HEK293 (cell line): ENCODE measurements around the gene UCK1.

Experiments used
- CTCF ChIA-PET: fragments of 350-600 bp; formaldehyde crosslinking; extraction: SDS; loops from one replicate; lab custom pipeline; 2021; ENCODE audit warnings: antibody characterized with exemption; lab: Yijun Ruan, JAX
- POLR2A ChIA-PET: fragments of 300-600 bp; formaldehyde crosslinking; extraction: SDS; loops from one replicate; lab custom pipeline; 2020; ENCODE audit warnings: antibody characterized with exemption, inconsistent platforms; lab: Yijun Ruan, JAX
- H3K27ac ChIP-seq: fragments of 200-500 bp; sonication (Bioruptor generic); 2 replicates; pipeline ENCODE4 v1.5.1; 2014; ENCODE audit warnings: low read depth, low read length, control low read depth, inconsistent platforms; ENCODE audit errors: extremely low read depth
- H3K36me3 ChIP-seq, 2 experiments: fragments of 200-500 bp in 1 of 2; sonication (Bioruptor generic) in 1 of 2; 1 replicate in 1 of 2; 2 replicates in 1 of 2; pipeline ENCODE4 v1.5.1; 2014 to 2017; ENCODE audit warnings: inconsistent platforms in 2 of 2, low read length in 2 of 2; ENCODE audit not compliant: control insufficient read depth in 2 of 2, insufficient read depth in 1 of 2
- H3K4me1 ChIP-seq: fragments of 200-500 bp; sonication (Bioruptor generic); 2 replicates; pipeline ENCODE4 v1.5.1; 2014; ENCODE audit warnings: mild to moderate bottlenecking, low read length, inconsistent platforms; ENCODE audit not compliant: control insufficient read depth, insufficient read depth
- H3K4me3 ChIP-seq: 2 replicates; pipeline ENCODE4 v1.5.1; 2011; ENCODE audit warnings: low read depth, mild to moderate bottlenecking, control low read depth, low read length, moderate library complexity
- H3K9me3 ChIP-seq: fragments of 200-500 bp; sonication (Bioruptor generic); 2 replicates; pipeline ENCODE4 v1.5.1; 2014; ENCODE audit warnings: low read depth, low read length, inconsistent platforms; ENCODE audit not compliant: control insufficient read depth, insufficient read depth
- GLIS2 ChIP-seq: fragments of 450-650 bp; formaldehyde crosslinking; IDR thresholded peaks from 2 replicates; pipeline ENCODE4 v1.5.1; 2016; ENCODE audit warnings: missing biosample characterization, missing genetic modification characterization
- HOXC10 ChIP-seq: sonication (generic); formaldehyde crosslinking; IDR thresholded peaks from 2 replicates; pipeline ENCODE4 v1.8.1; 2023; ENCODE audit warnings: mild to moderate bottlenecking, missing genetic modification reagents
- KLF16 ChIP-seq: fragments of 450-650 bp; formaldehyde crosslinking; IDR thresholded peaks from 2 replicates; pipeline ENCODE4 v1.5.1; 2017; ENCODE audit warnings: missing biosample characterization, missing genetic modification characterization
- MYNN ChIP-seq: fragments of 450-650 bp; formaldehyde crosslinking; IDR thresholded peaks from 2 replicates; pipeline ENCODE4 v1.5.1; 2016; ENCODE audit warnings: missing biosample characterization, missing genetic modification characterization, borderline replicate concordance
- SCRT1 ChIP-seq: fragments of 450-650 bp; formaldehyde crosslinking; IDR thresholded peaks from 2 replicates; pipeline ENCODE4 v1.5.1; 2016; ENCODE audit warnings: missing biosample characterization, missing genetic modification characterization, borderline replicate concordance
- SCRT2 ChIP-seq: fragments of 450-650 bp; formaldehyde crosslinking; IDR thresholded peaks from 2 replicates; pipeline ENCODE4 v1.5.1; 2016; ENCODE audit warnings: missing biosample characterization, missing genetic modification characterization
- SETDB1 ChIP-seq: IDR thresholded peaks from one replicate; pipeline ENCODE4 v1.6.1; 2017; ENCODE audit warnings: mild to moderate bottlenecking, low read length, moderate library complexity, mixed read lengths; ENCODE audit not compliant: insufficient read length
- ZFP3 ChIP-seq: fragments of 450-650 bp; formaldehyde crosslinking; IDR thresholded peaks from 2 replicates; pipeline ENCODE4 v1.5.1; 2016; ENCODE audit warnings: low read depth, missing biosample characterization, missing genetic modification characterization
- ZNF157 ChIP-seq: fragments of 450-650 bp; formaldehyde crosslinking; IDR thresholded peaks from 2 replicates; pipeline ENCODE4 v1.5.1; 2016; ENCODE audit warnings: missing biosample characterization, missing genetic modification characterization
- ZNF354C ChIP-seq: fragments of 450-650 bp; formaldehyde crosslinking; IDR thresholded peaks from 2 replicates; pipeline ENCODE4 v1.5.1; 2016; ENCODE audit warnings: missing biosample characterization, missing genetic modification characterization, low read depth, borderline replicate concordance
- ZNF362 ChIP-seq: fragments of 450-650 bp; formaldehyde crosslinking; IDR thresholded peaks from 2 replicates; pipeline ENCODE4 v1.5.1; 2016; ENCODE audit warnings: missing biosample characterization, missing genetic modification characterization
- ZNF366 ChIP-seq: fragments of 450-650 bp; formaldehyde crosslinking; conservative IDR thresholded peaks from 2 replicates; pipeline ENCODE4 v1.5.1; 2016; ENCODE audit warnings: missing biosample characterization, missing genetic modification characterization
- ZNF449 ChIP-seq: fragments of 450-650 bp; formaldehyde crosslinking; IDR thresholded peaks from 2 replicates; pipeline ENCODE4 v1.5.1; 2017; ENCODE audit warnings: missing biosample characterization, mild to moderate bottlenecking, missing genetic modification characterization, moderate library complexity
- ZNF549 ChIP-seq: fragments of 450-650 bp; IDR thresholded peaks from 2 replicates; pipeline ENCODE4 v1.5.1; 2018; ENCODE audit warnings: missing biosample characterization, missing genetic modification characterization, mild to moderate bottlenecking, inconsistent platforms, moderate library complexity
- ZNF624 ChIP-seq: fragments of 450-650 bp; formaldehyde crosslinking; IDR thresholded peaks from 2 replicates; pipeline ENCODE4 v1.5.1; 2017; ENCODE audit warnings: missing biosample characterization, missing genetic modification characterization
- ZNF664 ChIP-seq: fragments of 450-650 bp; formaldehyde crosslinking; IDR thresholded peaks from 2 replicates; pipeline ENCODE4 v1.5.1; 2016; ENCODE audit warnings: missing biosample characterization, missing genetic modification characterization
- ZNF747 ChIP-seq: fragments of 450-650 bp; formaldehyde crosslinking; IDR thresholded peaks from 2 replicates; pipeline ENCODE4 v1.5.1; 2016; ENCODE audit warnings: missing biosample characterization, missing genetic modification characterization
- ZNF777 ChIP-seq: fragments of 450-650 bp; formaldehyde crosslinking; IDR thresholded peaks from 2 replicates; pipeline ENCODE4 v1.5.1; 2017; ENCODE audit warnings: missing biosample characterization, missing genetic modification characterization, borderline replicate concordance
- ZNF791 ChIP-seq: fragments of 450-650 bp; formaldehyde crosslinking; IDR thresholded peaks from 2 replicates; pipeline ENCODE4 v1.5.1; 2016; ENCODE audit warnings: missing biosample characterization, missing genetic modification characterization
- TF ChIP-seq, protein P1 (sequence below): fragments of 450-650 bp; formaldehyde crosslinking; IDR thresholded peaks from 2 replicates; pipeline ENCODE4 v1.5.1; 2016; ENCODE audit warnings: missing biosample characterization, missing genetic modification characterization

The UCK1 gene

GRCh38 chr9:131494296-131494870, 36.7 kb downstream of the UCK1 start:
- peak; percentile 92 for TF ChIP-seq SCRT2
- TF ChIP-seq ZNF791 (tag by site-specific recombination): no peak
- TF ChIP-seq ZFP3: no peak
- peak; percentile 61; the same call in 1 of the 2 replicates for TF ChIP-seq SCRT1 (tag by site-specific recombination)
- Histone ChIP-seq H3K27ac (no peak overlapping the region), H3K36me3 (peaks cover 30 to 100% of the 10 kb centered on the region in 2 experiments), H3K4me1 (no peaks in the 10 kb centered on the region), H3K9me3 (no peaks in the 10 kb centered on the region), H3K4me3 (no peak overlapping the region)
- POLR2A ChIA-PET: no interaction called here
- CTCF ChIA-PET: no interaction called here

GRCh38 chr9:131492070-131492469, 39.0 kb downstream of the UCK1 start:
- CTCF ChIA-PET: interaction anchor here (0.7 to 1.8 kb wide), 4 partner anchors 9 to 85 kb away, joined by 3 to 5 read pairs (median 3); no protein-coding TSS in a partner anchor
- Histone ChIP-seq H3K4me3 (no peak overlapping the region), H3K27ac (0 out of 2 replicates have a peak overlapping the region, but pooled peaks have one; percentile 9), H3K36me3 (peaks cover 43 to 100% of the 10 kb centered on the region in 2 experiments), H3K4me1 (no peaks in the 10 kb centered on the region), H3K9me3 (no peaks in the 10 kb centered on the region)
- POLR2A ChIA-PET: no interaction called here
- no peak for TF ChIP-seq ZNF624 (tag by site-specific recombination)
- TF ChIP-seq ZNF362 (tag by site-specific recombination): no peak
- TF ChIP-seq ZNF664 (tag by site-specific recombination): no peak
- TF ChIP-seq SCRT2: no peak
- no peak for TF ChIP-seq ZNF777 (tag by site-specific recombination)
- no peak for TF ChIP-seq ZNF157 (tag by site-specific recombination)
- TF ChIP-seq, protein P1, sequence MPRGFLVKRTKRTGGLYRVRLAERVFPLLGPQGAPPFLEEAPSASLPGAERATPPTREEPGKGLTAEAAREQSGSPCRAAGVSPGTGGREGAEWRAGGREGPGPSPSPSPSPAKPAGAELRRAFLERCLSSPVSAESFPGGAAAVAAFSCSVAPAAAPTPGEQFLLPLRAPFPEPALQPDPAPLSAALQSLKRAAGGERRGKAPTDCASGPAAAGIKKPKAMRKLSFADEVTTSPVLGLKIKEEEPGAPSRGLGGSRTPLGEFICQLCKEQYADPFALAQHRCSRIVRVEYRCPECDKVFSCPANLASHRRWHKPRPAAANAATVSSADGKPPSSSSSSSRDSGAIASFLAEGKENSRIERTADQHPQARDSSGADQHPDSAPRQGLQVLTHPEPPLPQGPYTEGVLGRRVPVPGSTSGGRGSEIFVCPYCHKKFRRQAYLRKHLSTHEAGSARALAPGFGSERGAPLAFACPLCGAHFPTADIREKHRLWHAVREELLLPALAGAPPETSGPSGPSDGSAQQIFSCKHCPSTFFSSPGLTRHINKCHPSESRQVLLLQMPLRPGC: no peak
- TF ChIP-seq MYNN (tag by site-specific recombination): no peak
- TF ChIP-seq KLF16: no peak
- no peak for TF ChIP-seq ZNF366 (tag by site-specific recombination)
- no peak for TF ChIP-seq ZNF549
- no peak for TF ChIP-seq ZNF354C (tag by site-specific recombination)
- TF ChIP-seq ZNF747: no peak
- TF ChIP-seq SETDB1: no peak
- no peak for TF ChIP-seq HOXC10 (CRISPR knock-in tag)
- no peak for TF ChIP-seq ZNF791 (tag by site-specific recombination)

DNA sequence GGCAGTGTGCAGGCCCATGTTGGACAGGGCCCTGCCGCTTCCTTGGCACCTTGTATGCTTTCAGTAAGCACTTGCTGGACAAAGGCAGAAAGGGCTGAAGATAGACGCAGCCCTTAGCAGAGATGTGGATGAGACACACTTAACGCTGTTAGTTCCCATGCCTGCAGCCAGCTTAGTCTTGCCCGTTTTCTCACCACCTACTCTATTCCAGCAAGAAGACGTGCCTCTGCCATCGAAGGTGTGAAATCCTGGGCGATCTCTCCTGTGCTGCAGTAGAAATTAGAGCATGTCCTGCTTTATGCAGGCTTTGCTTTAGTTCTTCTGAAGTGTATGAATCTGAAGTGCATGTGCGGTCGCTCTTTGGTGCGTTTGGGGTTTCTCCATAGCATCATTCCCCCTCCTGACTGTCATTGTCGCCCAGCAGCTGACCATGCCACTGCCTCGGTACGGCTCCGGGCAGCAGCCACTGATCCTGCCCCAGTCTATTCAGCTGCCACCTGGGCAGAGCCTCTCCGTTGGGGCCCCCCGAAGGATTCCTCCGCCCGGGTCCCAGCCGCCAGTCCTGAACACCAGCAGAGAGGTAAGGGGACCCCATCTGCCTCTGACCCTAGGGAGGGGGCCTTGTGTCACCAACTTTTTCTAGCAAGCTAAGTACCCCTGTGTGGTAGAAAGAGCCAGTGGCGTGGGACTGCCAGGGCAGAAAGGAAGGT, 39.9 kb downstream of the UCK1 start:
- Histone ChIP-seq H3K9me3 (no peaks in the 10 kb centered on the region), H3K36me3 (peaks cover 43 to 100% of the 10 kb centered on the region in 2 experiments), H3K4me3 (no peak overlapping the region), H3K27ac (no peak overlapping the region), H3K4me1 (no peaks in the 10 kb centered on the region)
- TF ChIP-seq GLIS2: 0 out of 2 replicates have a peak, but pooled peaks have one; percentile 17
- no peak for TF ChIP-seq ZNF449 (tag by site-specific recombination)
- CTCF ChIA-PET: interaction anchor here (0.6 to 2.1 kb wide), 6 partner anchors 9 to 253 kb away, joined by 3 to 7 read pairs (median 3); no protein-coding TSS in a partner anchor
- POLR2A ChIA-PET: interaction anchor here (1.1 kb wide), 1 partner anchor 118 kb away, joined by 3 read pairs; no protein-coding TSS in a partner anchor
